ENCODE results near the gene IRF2.

DNA sequence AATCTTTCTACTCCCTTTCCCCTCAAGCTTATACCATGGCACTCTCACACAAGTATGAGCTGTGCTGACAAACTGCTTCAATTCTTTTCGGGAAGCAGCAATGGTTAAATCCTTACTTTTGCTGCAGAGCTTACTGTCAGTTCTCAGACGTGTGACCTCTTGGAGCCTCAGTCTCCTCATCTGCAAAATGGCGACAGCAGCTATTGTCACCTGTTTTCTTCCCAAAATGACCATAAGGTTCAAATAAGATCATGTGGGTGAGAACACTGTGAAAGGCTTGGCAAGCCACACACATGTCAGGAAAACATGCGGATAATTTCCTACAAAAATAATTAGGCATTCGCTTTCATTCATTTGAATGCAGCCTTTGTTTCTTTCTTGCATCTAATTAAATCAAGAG, 36.8 kb upstream of the IRF2 start:
- TF ChIP-seq, protein P1, sequence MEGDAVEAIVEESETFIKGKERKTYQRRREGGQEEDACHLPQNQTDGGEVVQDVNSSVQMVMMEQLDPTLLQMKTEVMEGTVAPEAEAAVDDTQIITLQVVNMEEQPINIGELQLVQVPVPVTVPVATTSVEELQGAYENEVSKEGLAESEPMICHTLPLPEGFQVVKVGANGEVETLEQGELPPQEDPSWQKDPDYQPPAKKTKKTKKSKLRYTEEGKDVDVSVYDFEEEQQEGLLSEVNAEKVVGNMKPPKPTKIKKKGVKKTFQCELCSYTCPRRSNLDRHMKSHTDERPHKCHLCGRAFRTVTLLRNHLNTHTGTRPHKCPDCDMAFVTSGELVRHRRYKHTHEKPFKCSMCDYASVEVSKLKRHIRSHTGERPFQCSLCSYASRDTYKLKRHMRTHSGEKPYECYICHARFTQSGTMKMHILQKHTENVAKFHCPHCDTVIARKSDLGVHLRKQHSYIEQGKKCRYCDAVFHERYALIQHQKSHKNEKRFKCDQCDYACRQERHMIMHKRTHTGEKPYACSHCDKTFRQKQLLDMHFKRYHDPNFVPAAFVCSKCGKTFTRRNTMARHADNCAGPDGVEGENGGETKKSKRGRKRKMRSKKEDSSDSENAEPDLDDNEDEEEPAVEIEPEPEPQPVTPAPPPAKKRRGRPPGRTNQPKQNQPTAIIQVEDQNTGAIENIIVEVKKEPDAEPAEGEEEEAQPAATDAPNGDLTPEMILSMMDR (IDR thresholded peaks at IDR 0.05), result no peak
- no peak for TF ChIP-seq POLR2A (IDR thresholded peaks at IDR 0.05)
- no peak for TF ChIP-seq EP300 (IDR thresholded peaks at IDR 0.05)

All from ovary (tissue), 3 donors.